HG02642 (cell line): Measurements from ENCODE around the gene TMEM234.

Experiments used
- ATAC-seq: cut with Tn5 transposase; IDR thresholded peaks from one replicate; pipeline ENCODE4 v1.9.1; 2021; ENCODE audit warnings: mild to moderate bottlenecking; ENCODE audit not compliant: unreplicated experiment, poor library complexity

The TMEM234 gene

GRCh38 chr1:32180186-32181060 is 41.7 kb downstream of the TMEM234 start:
- ATAC-seq = no peak

DNA sequence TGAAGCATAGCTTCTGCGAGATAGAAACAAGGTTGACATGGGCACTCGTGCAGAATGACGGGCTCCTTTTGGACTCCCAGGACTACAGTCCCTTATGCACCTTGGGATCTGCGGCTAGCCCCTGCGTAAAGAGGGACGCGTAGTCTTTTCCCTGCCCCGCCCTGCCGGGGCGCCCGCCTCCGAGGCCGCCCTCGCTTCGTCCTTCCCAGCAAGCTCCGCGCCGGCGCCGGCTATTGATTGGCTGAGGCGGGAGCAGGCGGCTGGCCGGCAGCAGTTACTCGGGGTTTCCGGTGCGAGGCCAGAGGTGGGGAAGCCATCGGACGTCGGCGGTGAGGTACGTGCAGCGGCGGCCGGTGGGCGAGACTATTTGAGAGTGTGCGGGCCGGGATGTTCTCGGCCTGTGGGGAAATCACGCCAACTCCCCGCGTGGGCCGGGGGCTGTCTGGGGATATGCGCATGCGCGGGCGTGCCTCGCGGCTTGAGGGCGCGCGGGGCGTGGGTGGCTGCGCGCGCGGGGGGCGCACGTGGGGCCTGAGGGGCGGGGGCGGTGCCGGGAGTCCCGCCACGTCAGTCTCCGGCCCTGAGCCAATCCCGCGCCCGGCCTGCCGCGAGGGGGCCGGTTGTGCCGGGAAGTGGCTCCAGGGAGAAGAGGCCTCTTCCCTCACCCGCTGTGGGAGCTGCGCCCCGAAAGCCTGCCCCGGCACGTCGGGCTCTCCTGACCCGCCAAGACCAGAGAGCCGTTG is 42.5 kb downstream of the TMEM234 start, which contains the start of gene TXLNA:
Gene TXLNA, plus strand, starts transcription at position 233 of the 743 bp plus-strand sequence. CDS start 671 bp downstream, outside the sequence.
- peak; percentile 86 for ATAC-seq

DNA sequence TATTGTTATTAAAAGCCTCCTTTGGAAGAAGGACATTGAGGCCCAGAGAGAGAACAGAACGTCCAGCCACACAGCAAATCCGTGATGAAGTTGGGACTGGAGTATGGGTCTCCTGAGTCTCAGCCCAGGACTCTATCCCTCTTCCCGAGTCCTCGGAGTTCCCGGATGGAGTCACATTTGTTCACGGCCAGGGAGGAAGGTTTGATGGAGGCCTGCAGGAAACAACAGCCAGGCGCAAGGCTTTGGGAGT is 43.0 kb downstream of the TMEM234 start:
- peak; percentile 3 for ATAC-seq

- no peak for ATAC-seq
Measured at GRCh38 chr1:32178380-32179192, 43.6 kb downstream of the TMEM234 start.

DNA sequence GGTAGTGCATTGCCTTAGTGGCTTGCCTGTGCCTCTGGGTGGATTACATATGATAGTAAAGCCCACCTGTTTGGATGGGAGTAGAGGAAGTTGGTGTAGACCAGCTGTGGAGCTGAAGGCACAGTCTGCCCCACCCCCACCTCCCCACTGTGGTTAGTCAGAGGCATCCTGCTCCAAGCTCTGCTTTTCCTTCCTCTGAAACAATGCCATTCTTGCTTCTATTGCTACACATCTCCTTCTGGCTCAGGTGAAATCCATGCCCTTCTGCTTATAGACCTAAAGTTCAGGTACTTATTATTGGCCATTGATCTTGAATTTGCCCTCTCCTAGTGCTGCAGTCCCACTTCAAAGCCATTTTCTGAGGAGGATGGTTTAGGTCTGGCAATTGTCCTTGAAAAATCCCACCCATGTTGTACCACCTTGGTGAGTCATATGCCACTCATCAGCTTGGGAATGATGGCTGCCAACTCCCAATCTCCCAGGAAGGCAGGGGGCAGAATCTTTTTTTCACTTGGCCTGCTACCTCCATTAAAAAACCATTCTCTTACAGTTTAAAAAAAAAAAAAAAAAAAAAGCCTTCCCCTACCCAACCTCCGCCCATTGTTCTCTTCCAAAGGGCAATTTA is 49.4 kb downstream of the TMEM234 start:
- ATAC-seq = no peak

- no peak for ATAC-seq
Measured at GRCh38 chr1:32170991-32171390, 51.2 kb downstream of the TMEM234 start.
